H9 (cell line): ENCODE data around the gene RNU5B-1. TPM values are rescaled to one million over a fixed set of nuclear protein-coding genes. Genes with fewer than 3 reads are reported as not detected.

Source experiments
- DNase-seq: peaks from one replicate; pipeline ENCODE4 v3.0.0-alpha.2; 2017
- H2AFZ ChIP-seq: one replicate; pipeline ENCODE4 v1.6.1; 2013; ENCODE audit warnings: mild to moderate bottlenecking, low read length, control low read depth, moderate library complexity
- H2AK5ac ChIP-seq: 2 replicates; pipeline ENCODE4 v1.6.1; 2013; ENCODE audit warnings: low read length, control low read depth, mixed read lengths; ENCODE audit not compliant: insufficient read length
- H2BK120ac ChIP-seq: one replicate; pipeline ENCODE4 v1.6.1; 2013; ENCODE audit warnings: low read depth, mild to moderate bottlenecking, low read length, control low read depth, inconsistent platforms; ENCODE audit not compliant: poor library complexity, severe bottlenecking
- H2BK12ac ChIP-seq: 2 replicates; pipeline ENCODE4 v1.6.1; 2013; ENCODE audit warnings: low read length, control low read depth, mixed read lengths, low read depth; ENCODE audit not compliant: insufficient read length
- H2BK15ac ChIP-seq: 2 replicates; pipeline ENCODE4 v1.6.1; 2013; ENCODE audit warnings: low read depth, low read length, control low read depth
- H2BK20ac ChIP-seq: one replicate; pipeline ENCODE4 v1.6.1; 2013; ENCODE audit warnings: low read depth, mild to moderate bottlenecking, low read length, control low read depth, inconsistent platforms; ENCODE audit not compliant: poor library complexity, severe bottlenecking
- H2BK5ac ChIP-seq: 2 replicates; pipeline ENCODE4 v1.6.1; 2013; ENCODE audit warnings: low read length, control low read depth, mixed read lengths; ENCODE audit not compliant: insufficient read length
- H3K14ac ChIP-seq: 2 replicates; pipeline ENCODE4 v1.6.1; 2013; ENCODE audit warnings: low read length, control low read depth; ENCODE audit not compliant: insufficient read depth
- H3K18ac ChIP-seq: 2 replicates; pipeline ENCODE4 v1.6.1; 2013; ENCODE audit warnings: low read depth, mild to moderate bottlenecking, mixed read lengths, low read length, control low read depth; ENCODE audit not compliant: insufficient read length
- H3K23ac ChIP-seq: 2 replicates; pipeline ENCODE4 v1.6.1; 2013; ENCODE audit warnings: low read length, control low read depth, mixed read lengths, low read depth; ENCODE audit not compliant: insufficient read length
- H3K23me2 ChIP-seq: 2 replicates; pipeline ENCODE4 v1.6.1; 2013; ENCODE audit warnings: low read depth, mild to moderate bottlenecking, mixed read lengths, low read length, control low read depth; ENCODE audit not compliant: insufficient read length, poor library complexity, severe bottlenecking
- H3K27ac ChIP-seq: 2 replicates; pipeline ENCODE4 v1.5.1; 2013; ENCODE audit warnings: low read length, control low read depth, mixed read lengths, low read depth; ENCODE audit not compliant: insufficient read length
- H3K27me3 ChIP-seq: 2 replicates; pipeline ENCODE4 v1.6.1; 2013; ENCODE audit warnings: low read length, control low read depth, inconsistent platforms; ENCODE audit not compliant: insufficient read depth
- H3K4ac ChIP-seq: 2 replicates; pipeline ENCODE4 v1.6.1; 2013; ENCODE audit warnings: low read depth, mild to moderate bottlenecking, control low read depth, inconsistent platforms, low read length, moderate library complexity
- H3K4me1 ChIP-seq: 2 replicates; pipeline ENCODE4 v1.6.1; 2013; ENCODE audit warnings: low read length, control low read depth, inconsistent platforms; ENCODE audit not compliant: insufficient read depth
- H3K4me2 ChIP-seq: 2 replicates; pipeline ENCODE4 v1.6.1; 2013; ENCODE audit warnings: low read length, control low read depth, mixed read lengths; ENCODE audit not compliant: insufficient read length, insufficient read depth
- H3K56ac ChIP-seq: 2 replicates; pipeline ENCODE4 v1.6.1; 2013; ENCODE audit warnings: low read depth, mild to moderate bottlenecking, mixed read lengths, low read length, control low read depth; ENCODE audit not compliant: insufficient read length
- H3K79me1 ChIP-seq: 2 replicates; pipeline ENCODE4 v1.6.1; 2013; ENCODE audit warnings: low read depth, mild to moderate bottlenecking, moderate library complexity, low read length, control low read depth, inconsistent platforms; ENCODE audit not compliant: insufficient read depth, poor library complexity, severe bottlenecking
- H3K79me2 ChIP-seq: 2 replicates; pipeline ENCODE4 v1.6.1; 2013; ENCODE audit warnings: low read length, control low read depth, inconsistent platforms; ENCODE audit not compliant: insufficient read depth
- H3K9ac ChIP-seq: 2 replicates; pipeline ENCODE4 v1.6.1; 2013; ENCODE audit warnings: low read length, control low read depth, mixed read lengths; ENCODE audit not compliant: insufficient read length; ENCODE audit errors: extremely low read depth
- H3K9me3 ChIP-seq: one replicate; pipeline ENCODE4 v1.6.1; 2013; ENCODE audit warnings: low read depth, low read length, inconsistent platforms; ENCODE audit not compliant: control insufficient read depth
- H3T11ph ChIP-seq: one replicate; pipeline ENCODE4 v1.6.1; 2013; ENCODE audit warnings: mild to moderate bottlenecking, low read length, control low read depth, inconsistent platforms
- H4K20me1 ChIP-seq: one replicate; pipeline ENCODE4 v1.6.1; 2013; ENCODE audit not compliant: control insufficient read depth, insufficient read length, insufficient read depth
- H4K5ac ChIP-seq: 2 replicates; pipeline ENCODE4 v1.6.1; 2013; ENCODE audit warnings: low read depth, mild to moderate bottlenecking, mixed read lengths, low read length, control low read depth; ENCODE audit not compliant: insufficient read length
- H4K8ac ChIP-seq: replicated peaks from 2 replicates; pipeline ENCODE4 v1.6.1; 2013; ENCODE audit warnings: low read length, control low read depth, mixed read lengths, low read depth; ENCODE audit not compliant: insufficient read length
- H4K91ac ChIP-seq: 2 replicates; pipeline ENCODE4 v1.6.1; 2013; ENCODE audit warnings: low read depth, mild to moderate bottlenecking, moderate library complexity, mixed read lengths, low read length, control low read depth; ENCODE audit not compliant: insufficient read length
- H3K27ac Mint-ChIP-seq, 3 experiments: 2 replicates in 2 of 3; 3 replicates in 1 of 3; pipeline ENCODE4 v1.8.0; 2020 to 2021; ENCODE audit warnings: mixed read lengths in 3 of 3, mild to moderate bottlenecking in 1 of 3, moderate library complexity in 1 of 3
- H3K27me3 Mint-ChIP-seq: 2 replicates; pipeline ENCODE4 v1.8.0; 2021; ENCODE audit warnings: low read depth, mild to moderate bottlenecking, moderate library complexity, mixed read lengths
- H3K36me3 Mint-ChIP-seq, 3 experiments: 2 replicates in 2 of 3; 3 replicates in 1 of 3; pipeline ENCODE4 v1.8.0; 2020 to 2021; ENCODE audit warnings: low read depth in 3 of 3, mixed read lengths in 3 of 3; ENCODE audit not compliant: insufficient read depth in 1 of 3
- H3K4me1 Mint-ChIP-seq, 2 experiments: 2 replicates each; pipeline ENCODE4 v1.8.0; 2020; ENCODE audit warnings: mixed read lengths in 2 of 2
- H3K4me3 Mint-ChIP-seq, 2 experiments: 2 replicates in 1 of 2; 3 replicates in 1 of 2; pipeline ENCODE4 v1.8.0; 2020 to 2021; ENCODE audit warnings: mild to moderate bottlenecking in 2 of 2, mixed read lengths in 2 of 2, moderate library complexity in 1 of 2
- H3K9me3 Mint-ChIP-seq, 2 experiments: 2 replicates in 1 of 2; 3 replicates in 1 of 2; pipeline ENCODE4 v1.8.0; 2020; ENCODE audit warnings: mild to moderate bottlenecking in 2 of 2, mixed read lengths in 2 of 2, moderate library complexity in 1 of 2
- WGBS: extraction: QIAGEN DNeasy Blood & Tissue Kit; methylation state at CpG from one replicate; pipeline ENCODE4 v1.1.7; 2013; ENCODE audit warnings: missing lambda C conversion rate, low lambda C conversion rate, mixed read lengths; ENCODE audit not compliant: insufficient read length; ENCODE audit errors: extremely low coverage; 5-methylcytosine and 5-hydroxymethylcytosine counted together
- total RNA-seq: library from RNA; stranded (reverse); gene quantifications from 2 replicates; pipeline ENCODE4 v1.2.1, GENCODE V29; 2021
- TF ChIP-seq, protein P1 (sequence below): fragments of 200-600 bp; sonication (generic); conservative IDR thresholded peaks from 3 replicates; pipeline ENCODE4 v1.8.0; 2021; ENCODE audit warnings: antibody characterized with exemption, mild to moderate bottlenecking

The RNU5B-1 gene
- total RNA-seq, 1 experiment from 2014 or later, result not detected

DNA sequence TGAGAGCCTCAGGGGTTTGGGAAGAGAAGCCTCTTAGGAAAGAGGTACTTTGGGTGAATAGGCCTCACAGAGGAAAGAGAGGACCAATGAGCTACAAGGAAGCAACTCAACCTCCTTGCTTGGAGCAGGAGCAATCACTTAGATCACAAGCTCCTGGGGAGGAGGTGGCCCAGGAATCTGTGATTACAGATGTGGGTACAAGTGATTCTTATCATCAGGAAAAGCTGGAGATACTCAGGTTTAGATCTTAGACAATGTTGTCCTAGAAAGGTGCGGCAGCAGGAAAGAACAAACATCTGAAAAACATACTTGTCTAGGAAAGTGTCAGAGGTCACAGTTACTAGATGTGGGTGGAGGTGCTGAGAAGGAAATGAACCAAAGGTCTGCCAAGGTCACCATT, 26.0 kb upstream of the RNU5B-1 start:
- Histone ChIP-seq H3K18ac (no peak overlapping the region), H2BK12ac (no peak overlapping the region), H3K4me1 (peaks cover 3% of the 10 kb centered on the region; the same call in 1 of the 2 replicates), H4K5ac (no peak overlapping the region), H3K23me2 (no peaks in the 10 kb centered on the region), H4K8ac (no peak overlapping the region), H3K9ac (no peak overlapping the region), H4K20me1 (no peaks in the 10 kb centered on the region), H3K14ac (no peak overlapping the region), H2AFZ (no peak overlapping the region), H3K9me3 (no peaks in the 10 kb centered on the region), H3K79me1 (no peaks in the 10 kb centered on the region), H3K4ac (no peak overlapping the region), H3T11ph (no peak overlapping the region), H2BK5ac (no peak overlapping the region), H3K23ac (no peak overlapping the region), H2BK20ac (no peak overlapping the region), H2AK5ac (no peak overlapping the region), H4K91ac (no peak overlapping the region), H3K79me2 (no peaks in the 10 kb centered on the region), H2BK120ac (no peak overlapping the region), H2BK15ac (no peak overlapping the region), H3K4me2 (no peak overlapping the region), H3K27ac (no peak overlapping the region), H3K56ac (no peak overlapping the region), H3K27me3 (no peaks in the 10 kb centered on the region)
- H3K36me3 Mint-ChIP-seq, result no peaks in the 10 kb centered on the region; a peak in 1 of 7 replicates
- DNase-seq, result no peak
- no peak overlapping the region for H3K4me3 Mint-ChIP-seq
- peaks cover 3 to 6% of the 10 kb centered on the region in 2 experiments; a peak in 2 of 4 replicates for H3K4me1 Mint-ChIP-seq
- WGBS, result no CpG with 5 or more reads among the region's 1 CpG
- H3K27ac Mint-ChIP-seq, result no peak overlapping the region
- no peaks in the 10 kb centered on the region for H3K27me3 Mint-ChIP-seq
- TF ChIP-seq, protein P1, sequence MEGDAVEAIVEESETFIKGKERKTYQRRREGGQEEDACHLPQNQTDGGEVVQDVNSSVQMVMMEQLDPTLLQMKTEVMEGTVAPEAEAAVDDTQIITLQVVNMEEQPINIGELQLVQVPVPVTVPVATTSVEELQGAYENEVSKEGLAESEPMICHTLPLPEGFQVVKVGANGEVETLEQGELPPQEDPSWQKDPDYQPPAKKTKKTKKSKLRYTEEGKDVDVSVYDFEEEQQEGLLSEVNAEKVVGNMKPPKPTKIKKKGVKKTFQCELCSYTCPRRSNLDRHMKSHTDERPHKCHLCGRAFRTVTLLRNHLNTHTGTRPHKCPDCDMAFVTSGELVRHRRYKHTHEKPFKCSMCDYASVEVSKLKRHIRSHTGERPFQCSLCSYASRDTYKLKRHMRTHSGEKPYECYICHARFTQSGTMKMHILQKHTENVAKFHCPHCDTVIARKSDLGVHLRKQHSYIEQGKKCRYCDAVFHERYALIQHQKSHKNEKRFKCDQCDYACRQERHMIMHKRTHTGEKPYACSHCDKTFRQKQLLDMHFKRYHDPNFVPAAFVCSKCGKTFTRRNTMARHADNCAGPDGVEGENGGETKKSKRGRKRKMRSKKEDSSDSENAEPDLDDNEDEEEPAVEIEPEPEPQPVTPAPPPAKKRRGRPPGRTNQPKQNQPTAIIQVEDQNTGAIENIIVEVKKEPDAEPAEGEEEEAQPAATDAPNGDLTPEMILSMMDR, result no peak
- no peaks in the 10 kb centered on the region for H3K9me3 Mint-ChIP-seq
